Measurements from ENCODE around the gene NCOA1.
"Not testable (repeated sequence)": the region's sequence is repeated elsewhere in the genome, so short reads cannot be mapped to it uniquely, and the experiment has no call there.

The NCOA1 gene

DNA sequence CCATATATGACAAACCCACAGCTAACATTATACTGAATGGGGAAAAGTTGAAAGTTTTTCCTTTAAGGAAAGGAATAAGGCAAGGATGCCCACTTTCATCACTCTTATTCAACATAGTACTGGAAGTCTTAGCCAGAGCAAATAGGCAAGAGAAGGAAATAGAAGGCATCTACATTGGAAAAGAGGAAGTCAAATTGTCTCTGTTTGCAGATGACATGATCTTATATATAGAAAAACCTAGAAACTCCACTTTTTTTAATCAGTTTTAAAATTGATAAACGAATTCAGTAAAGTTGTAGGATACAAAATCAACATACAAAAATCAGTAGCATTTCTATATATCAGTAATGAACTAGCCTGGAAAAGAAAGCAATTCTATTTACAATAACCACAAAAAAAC, 90.9 kb downstream of the NCOA1 start:
- not testable (repeated sequence) for DNase-seq

DNA sequence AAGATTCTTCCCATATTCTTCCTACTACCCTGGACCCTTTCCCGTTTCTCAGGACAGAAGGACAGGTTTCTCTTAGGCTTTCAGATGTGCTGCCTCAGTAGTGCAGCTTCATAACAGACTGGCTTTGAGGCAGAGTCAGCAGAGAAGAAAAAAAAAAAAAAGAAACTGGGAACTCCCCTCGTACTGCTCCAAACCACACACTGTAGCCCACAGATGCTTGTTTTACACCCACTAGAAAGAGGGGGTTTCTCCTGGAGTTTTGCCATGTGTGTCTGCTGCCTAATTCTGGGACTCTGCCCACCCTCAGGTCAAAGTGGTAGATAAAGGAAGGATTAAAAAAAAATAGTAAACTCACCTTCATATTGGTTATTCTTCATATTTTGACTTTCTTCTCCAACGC, 95.9 kb downstream of the NCOA1 start:
- DNase-seq = peak; percentile 39

DNA sequence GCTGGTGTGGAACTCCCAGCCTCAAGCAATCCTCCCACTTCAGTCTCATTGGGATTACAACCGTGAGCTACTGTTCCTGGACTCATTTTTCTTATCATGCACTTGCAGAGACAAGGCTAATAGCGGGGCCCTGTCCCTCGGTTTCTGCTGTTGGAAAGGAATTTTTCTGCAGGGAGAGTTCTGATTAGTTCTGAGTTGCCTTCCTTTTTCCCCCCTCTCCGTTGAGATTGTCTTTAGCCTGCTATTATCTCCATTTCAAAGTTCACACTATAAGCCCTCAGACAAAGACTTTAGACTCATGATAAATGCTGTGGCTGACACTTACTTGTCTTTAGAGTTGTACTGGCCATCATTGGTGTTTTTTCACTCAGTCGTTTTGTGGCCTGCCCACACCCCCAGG, 97.2 kb downstream of the NCOA1 start:
- no peak for DNase-seq

DNA sequence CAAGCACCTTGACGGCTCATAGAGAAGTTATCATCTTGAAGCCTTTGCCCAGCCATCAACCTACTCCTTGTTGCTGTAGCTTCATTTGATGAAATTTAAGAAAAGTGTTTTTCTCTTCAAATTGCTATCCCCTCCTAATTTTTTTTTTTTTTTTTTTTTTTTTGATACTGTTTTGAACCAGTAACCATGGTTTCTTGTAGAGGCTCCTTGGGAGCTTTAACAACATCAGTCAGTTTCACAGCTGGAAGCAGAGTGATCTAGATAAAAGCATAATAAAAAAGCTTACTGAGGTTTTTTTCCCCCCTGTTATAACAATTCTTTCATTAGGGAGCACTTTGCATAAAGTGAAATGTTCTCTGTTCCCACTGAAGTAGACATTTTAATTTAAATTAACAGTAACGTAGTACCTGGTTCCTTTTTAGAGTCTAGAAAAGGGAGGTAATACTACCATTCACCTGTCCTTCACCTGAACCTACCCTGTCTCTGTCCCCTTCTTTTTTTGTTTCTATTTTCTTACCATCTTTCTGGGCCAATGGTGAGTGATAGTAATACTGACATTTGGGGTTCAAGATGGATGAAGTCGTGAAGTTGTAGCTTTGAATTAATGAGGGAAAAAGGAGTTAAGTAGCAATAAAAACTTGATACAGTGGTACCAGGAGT, 101.5 kb downstream of the NCOA1 start:
- DNase-seq = no peak

DNA sequence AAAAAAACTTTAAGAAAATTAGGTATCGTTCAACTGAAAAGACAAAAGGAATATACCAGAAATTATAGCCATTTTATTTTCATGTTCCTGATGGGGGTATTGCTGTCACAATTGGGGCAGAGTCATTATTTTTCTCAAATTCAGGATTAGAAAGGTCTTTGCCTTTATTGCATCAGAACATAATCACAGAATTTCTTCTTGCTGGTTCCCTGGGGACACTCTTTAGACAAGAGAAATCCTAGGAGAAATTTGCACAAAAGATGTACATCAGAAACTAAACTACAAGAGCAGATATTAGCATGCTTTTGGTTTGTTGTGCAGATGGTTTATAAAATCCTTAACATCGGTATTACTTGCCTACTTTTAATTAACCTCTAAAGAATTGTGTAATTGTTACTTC, 103.2 kb downstream of the NCOA1 start:
- DNase-seq = no peak

DNA sequence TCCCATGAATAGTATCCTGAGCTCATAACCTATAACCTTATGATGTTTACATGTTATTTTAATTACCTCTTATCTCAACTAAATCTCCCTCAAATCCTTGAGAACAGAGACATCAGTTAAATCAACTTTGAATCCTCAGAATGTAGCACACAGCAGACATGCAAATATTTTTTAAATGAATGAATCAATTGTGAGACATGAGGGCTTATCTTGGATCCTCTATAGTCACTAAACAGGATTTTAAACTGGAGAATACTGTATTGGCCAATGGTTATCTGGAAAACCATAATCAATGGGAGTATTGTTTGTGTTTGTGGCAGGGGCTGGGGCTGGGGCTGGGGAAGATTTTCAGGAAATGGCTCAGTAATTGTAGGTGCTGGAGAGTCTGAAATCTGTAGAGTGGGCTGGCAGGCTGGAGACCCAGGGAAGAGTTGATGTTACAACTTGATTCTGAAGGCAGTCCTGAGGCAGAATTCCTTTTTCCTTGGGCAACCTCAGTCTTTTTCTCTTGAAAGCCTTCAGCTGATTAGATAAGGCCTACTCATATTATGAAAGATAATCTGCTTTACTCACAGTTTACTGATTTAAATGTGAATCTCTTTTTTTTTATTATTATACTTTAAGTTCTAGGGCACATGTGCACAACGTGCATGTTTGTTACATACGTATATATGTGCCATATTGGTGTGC, 106.3 kb downstream of the NCOA1 start:
- no peak for DNase-seq

DNA sequence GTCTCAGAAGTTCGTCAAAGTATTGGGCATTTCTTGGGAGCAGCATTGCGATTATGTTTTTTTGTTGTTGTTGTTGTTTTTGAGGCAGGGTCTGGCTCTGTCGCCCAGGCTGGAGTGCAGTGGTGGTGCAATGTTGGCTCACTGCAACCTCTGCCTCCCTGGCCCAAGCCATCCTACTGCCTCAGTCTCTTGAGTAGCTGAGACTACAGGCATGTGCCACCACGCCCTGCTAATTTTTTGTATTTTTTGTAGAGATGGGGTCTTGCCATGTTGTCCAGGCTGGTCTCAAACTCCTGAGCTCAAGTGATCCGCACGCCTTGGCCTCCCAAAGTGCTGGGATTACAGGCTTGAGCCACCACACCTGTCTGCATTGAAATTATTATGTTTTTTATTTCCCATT, 109.1 kb downstream of the NCOA1 start:
- not testable (repeated sequence) for DNase-seq

DNA sequence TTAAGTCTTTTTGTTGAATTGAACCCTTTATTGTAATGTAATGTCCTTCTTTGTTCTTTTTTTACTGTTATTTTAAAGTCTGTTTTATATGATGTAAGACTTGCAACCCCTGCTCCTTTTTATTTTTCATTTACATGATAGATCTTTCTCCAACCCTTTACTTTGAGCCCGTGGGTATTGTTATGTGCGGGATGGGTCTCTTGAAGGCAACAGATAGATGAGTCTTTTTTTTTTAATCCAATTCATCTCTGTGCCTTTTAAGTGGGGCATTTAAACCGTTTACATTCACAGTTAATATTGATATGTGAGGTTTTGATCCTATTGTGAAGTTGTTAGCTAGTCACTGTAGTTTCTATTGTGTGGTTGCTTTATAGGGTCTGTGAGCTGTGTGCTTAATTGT, 120.6 kb downstream of the NCOA1 start:
- DNase-seq = no peak

DNA sequence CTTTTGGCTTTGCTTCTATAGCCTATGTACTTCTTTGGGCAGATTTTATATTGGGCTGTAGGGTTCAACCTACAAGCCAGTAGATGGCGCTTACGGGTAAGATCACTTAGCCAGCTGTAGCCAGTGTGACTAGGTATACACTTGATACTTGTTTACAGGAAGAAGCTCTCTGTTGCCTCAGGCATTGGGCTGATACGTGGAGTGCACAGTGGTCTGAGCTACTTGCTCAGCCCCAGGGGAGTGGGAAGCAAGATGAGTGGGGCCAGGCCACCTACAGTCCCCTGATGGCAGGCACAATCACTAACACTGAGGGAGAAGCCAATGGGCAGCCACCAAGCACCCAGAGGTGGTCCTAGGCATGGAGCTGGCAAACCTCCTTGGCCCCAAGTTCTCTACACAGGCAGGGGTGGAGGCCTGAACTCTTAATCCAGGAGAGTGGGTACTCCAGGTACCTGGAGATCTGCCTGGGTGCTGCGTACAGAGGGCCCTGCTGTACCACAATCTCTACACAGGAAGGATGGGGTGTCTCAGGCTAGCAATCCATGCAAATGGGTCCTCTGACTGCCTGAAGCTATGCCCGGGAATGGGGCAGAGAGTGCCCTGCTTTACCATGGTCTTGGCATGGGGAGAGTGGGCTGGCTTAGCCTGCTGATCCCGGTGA, 122.2 kb downstream of the NCOA1 start:
- DNase-seq = peak; percentile 3

DNA sequence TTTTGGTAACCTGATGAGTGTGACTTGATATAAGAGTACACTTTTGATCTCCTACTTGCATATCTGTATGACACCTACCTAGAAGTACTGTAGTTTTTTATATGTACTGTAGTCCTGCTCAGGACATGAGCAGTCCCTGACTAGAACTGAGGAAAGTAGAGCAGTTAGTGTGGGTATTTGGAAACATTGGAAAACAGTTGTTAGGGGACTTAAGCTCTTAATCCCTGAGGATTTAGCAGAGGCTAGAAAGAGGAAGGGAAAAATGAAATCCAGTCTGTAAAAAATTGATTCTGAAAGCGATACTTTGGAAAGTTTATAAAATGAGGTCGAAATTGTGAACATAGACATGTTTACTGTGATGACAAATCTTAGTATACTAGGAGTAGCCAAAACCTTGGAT, 125.6 kb downstream of the NCOA1 start:
- DNase-seq = no peak

DNA sequence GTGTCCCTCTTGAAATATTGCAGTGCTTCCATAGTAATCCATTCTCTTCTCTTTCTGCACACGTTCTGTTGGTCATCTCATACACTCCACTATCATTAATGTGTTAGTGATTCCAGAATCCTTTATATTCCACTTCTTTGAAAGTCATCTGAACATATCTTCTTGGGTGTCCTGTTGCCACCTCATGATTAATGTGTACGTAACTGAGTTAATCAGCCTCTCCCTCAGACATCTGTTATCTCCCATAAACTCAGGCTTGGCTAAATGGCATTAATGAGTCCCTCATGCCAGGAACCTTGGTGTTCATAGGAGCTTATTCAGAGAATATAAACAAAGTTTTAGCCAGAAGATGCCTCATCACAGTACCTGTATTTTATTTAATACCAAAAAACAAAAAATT, 126.4 kb downstream of the NCOA1 start:
- no peak for DNase-seq

DNA sequence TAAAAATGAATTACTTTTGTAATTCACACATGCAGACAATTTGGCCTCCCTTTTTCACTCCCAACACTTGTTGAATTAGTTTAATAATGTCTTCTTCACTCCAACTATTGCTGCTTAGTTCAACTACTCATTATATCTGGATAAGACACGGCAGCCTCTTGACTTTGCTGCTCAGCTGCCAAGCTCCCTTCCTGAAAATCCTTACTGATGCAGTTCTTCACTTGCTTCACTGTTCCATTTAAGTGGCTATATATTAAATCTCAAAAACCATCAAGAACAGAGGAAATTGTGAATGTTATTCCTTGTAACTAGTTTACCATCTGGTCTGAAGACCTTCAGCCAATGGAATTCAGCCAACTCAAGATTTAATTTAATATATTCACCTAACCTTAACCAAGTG, 127.1 kb downstream of the NCOA1 start:
- DNase-seq = no peak

DNA sequence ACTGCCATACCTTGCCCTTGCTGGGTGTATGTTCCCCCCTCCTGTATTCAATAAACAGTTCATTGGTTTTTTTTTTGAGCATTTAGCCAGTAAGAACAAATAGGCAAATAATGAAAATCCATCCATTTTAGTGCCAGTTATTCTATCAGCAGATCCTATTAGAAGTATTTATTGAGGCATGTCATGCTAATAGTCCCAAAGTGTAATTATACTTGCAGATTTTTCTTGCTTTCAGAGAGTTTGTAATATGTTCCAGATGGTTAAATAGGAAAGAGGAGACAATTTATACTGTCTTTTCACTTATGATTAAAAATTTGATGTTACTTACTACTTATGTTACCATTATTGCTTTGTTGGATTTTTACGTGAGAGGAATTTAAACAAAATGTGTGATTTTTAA, 127.6 kb downstream of the NCOA1 start:
- no peak for DNase-seq

DNA sequence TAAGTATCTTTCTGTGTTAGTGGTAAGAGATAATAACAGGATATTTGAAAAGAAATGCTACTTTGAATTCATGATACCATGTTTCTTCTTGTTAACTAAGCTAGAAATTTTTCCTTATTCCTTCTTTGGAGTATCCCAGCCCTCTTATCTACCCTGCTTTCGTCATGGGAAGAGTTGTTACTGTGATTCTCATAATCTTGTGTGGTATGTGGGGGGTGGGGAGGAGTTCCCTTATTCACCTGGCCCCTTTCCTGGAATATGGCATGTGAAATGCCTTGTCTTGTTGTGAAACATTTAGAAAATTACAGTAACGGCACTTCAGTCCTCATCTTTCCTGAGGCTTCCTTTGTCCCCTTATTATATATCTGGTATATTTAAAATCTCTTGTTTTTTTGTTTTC, 129.9 kb downstream of the NCOA1 start:
- no peak for DNase-seq

DNA sequence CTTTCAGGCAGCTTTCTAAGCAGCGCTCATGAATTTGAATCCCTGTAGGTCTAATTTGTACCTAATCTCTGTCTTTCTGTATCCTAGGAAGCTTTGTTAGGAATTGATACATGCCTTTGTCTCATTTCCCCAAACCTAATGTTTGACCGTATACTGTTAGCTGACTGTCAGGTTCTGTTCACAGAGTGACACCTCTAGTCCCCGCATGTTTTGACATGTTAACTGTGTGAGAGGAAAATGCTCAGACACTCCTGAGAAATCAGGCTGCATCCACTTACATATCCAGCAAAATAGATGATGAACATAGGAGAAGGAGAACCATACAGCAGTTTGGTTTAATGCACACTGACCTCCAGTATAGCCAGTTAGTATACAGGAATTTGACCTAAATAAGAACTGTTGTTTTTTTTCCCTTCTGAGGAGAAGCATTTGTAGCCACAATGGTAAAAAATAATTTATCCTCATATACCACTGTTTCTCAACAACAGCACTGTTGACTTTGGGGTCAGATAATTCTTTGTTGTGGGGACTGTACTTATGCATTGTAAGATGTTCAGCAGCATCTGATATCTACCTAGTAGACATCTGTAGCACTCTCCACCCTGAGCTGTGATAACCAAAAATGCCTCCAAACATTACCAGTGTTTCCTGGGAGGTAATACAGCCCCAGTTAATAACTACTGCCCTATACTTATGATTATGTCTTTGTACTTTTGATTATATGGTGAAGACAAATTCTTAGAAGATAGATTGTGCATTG, 130.9 kb downstream of the NCOA1 start:
- no peak for DNase-seq

DNA sequence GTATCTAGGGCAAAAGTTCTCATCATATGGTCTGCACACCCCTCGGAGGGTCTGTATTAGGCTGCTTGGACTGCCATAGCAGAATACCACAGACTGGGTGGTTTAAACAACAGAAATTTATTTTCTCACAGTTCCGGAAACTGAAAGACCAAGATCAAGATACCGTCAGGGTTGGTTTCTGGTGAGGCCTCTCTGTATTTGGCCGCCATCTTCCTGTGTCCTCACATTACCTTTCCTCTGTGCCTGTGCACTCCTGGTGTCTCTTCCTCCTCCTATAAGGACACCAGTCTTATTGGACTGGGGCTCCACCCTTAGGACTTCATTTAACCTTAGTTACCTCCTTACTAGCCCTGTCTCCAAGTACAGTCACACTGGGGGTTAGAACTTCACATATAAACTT, 132.5 kb downstream of the NCOA1 start:
- no peak for DNase-seq

DNA sequence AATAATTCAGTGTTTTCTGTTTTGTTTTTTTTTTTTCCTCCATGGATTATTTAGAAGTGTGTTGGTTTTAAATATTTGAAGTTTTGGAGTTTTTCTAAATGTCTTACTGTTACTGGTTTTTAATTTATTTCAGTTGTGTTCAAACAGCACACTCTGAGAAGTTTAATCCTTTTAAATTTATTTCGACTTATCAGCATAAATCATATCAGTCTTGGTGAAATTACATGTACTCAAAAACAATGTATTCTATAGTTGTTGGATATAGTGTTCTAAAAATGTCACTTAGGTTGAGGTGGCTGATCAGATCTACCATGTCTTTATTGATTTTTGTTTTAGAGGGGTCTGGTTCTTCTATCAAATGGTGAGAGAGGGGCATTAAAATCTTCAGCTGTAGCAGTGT, 134.7 kb downstream of the NCOA1 start:
- DNase-seq = no peak

DNA sequence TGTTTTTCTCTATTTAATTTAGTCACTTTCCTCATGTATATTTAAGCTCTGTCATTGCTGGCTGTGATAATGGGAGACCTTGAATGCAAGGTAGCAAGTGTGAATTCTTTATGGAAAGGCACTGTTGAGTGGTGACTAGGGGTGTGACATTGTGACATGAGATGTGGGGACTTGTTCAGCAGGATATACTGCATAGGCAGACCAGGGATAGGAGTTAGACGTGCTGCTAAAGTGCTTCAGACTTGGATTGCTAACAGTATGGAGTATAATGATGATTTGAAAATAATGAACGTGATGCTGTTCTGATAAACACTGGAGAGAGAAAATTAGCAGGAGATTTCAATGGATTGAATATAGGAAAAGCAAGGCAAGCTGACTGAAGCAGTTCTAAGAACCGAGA, 135.1 kb downstream of the NCOA1 start:
- no peak for DNase-seq

DNA sequence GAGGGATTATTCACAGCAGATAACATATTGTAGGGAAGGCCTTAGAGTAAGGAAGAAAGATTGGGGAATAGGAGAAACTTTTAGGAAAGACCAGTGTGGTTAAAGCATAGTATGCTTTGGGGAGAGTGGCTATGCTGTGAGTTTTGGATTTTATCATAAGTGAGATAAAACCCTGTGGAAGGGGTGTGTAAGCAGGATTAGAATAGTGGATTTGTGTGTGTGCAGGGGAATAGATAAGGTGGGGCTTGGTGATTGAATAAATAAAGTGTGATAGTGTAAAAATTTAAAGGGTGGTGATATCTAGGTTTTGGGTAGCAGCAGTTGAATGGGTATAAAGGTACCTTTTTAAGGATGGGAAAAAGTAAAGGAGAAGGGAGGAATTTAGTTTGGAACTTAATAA, 137.7 kb downstream of the NCOA1 start:
- DNase-seq = no peak

DNA sequence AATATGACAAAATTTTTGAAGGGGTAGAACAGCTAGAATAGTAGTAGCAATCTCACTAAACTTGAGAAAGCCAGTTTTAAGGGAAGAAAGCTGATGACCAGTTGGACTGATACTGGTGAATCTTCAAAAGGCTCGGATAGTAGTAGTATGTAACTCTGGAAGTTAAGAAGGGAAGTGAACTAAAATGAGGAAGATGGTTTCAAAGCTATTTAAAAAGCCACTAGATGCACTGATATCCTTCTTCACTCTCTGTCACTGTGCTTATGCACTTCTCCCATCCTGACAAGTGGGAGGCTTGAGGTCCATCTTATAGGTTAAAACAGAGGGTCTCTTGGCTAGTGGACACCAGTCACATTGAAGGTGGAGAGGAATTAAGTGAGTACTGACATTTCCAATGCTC, 141.1 kb downstream of the NCOA1 start:
- no peak for DNase-seq

DNA sequence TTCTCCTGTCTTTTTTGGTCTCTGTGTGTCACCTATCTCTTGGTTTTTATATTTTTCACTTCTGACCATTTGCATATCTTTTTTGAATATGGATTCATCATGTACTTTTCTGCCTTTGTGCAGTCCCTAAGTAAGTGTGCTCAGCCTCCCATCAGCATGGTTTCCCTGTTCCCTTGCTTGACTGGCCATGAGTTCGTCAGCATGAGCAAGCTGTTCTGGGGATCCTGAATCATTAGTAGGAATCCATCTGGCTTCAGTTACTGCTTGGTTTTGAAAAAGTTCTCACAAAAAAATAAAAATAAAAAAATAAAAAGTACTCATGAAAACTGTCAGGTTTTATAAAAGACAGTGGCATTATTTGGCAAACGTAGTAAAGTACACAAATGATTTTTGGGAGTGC, 144.1 kb downstream of the NCOA1 start:
- no peak for DNase-seq

DNA sequence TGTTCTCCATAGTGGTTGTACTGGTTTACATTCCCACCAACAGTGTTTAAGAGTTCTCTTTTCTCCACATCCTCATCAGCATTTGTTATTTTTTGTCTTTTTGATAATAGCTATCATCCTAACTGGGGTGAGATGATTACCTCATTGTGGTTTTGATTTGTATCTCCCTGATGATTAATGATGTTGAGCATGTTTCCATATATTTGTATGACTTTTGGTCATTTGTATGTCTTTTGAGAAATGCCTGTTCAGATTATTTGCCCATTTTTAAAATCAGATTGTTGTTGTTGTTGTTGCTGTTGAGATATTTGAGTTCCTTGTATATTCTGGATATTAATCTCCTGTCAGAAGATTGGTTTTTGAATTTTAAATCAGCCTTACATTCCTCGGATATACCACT, 147.5 kb downstream of the NCOA1 start:
- no peak for DNase-seq

DNA sequence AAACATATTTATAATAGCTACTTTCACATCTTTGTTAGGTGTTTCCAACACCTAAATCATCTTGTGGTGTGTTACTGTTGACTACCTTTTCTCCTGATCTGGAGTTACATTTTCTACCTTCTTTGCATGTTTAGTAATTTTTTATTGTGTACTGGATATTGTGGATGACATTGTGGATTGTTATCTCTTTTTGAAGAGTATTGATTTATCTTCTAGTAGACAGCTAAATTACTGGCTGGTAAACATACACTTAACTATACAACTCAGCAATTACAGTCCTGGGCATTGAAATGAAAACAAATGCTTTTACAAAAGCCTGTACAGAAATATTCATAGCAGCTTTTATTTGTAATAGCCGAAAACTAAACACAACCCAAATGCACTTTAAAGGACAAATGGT, 151.3 kb downstream of the NCOA1 start:
- no peak for DNase-seq

DNA sequence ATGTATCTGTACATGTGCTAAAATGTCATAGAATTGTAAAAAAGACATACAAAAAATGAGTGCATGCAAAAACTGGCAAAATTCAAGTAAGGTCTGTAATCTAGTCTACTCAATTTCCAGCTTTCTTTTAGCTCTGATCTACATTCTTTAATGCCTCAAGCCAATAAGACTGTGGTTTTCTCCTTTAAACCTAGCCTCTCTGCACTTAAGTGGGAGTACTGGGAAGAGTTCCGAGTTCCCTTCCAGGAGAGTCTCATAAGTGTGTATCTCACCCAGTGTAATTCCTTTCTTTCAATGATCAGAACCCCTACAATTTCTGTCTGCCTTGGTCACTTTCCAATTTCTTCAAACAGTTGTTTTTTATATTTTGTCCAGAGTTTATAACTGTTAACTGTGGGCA, 152.0 kb downstream of the NCOA1 start:
- DNase-seq = no peak
